Body of pancreas (tissue), 4 donors: Measurements from ENCODE around the gene ZNF35. TPM values are rescaled to one million over a fixed set of nuclear protein-coding genes. Genes with fewer than 3 reads are reported as not detected.

Experiments used
- ATAC-seq: fragments of 150-250 bp; one replicate; pipeline ENCODE4 v1.9.1; 2016
- DNase-seq, 4 donors: peaks; one replicate each; pipeline ENCODE4 v3.0.0-alpha.2; 2019
- H3K27ac ChIP-seq, 4 donors: fragments of 200-600 bp; sonication (generic); 1 replicate in 3 of 4; 2 replicates in 1 of 4; pipeline versions ENCODE4 v1.5.1 to v1.6.1; 2016 to 2019; ENCODE audit warnings: mild to moderate bottlenecking in 1 of 4, mixed read lengths in 1 of 4, moderate library complexity in 1 of 4
- H3K27me3 ChIP-seq, 2 donors: fragments of 200-600 bp; sonication (generic); one replicate each; pipeline ENCODE4 v1.6.0; 2016; ENCODE audit warnings: mild to moderate bottlenecking in 1 of 2
- H3K36me3 ChIP-seq, 2 donors: fragments of 200-600 bp; sonication (generic); replicated peaks in 1 of 2; 2 replicates each; pipeline ENCODE4 v1.5.1; 2016; ENCODE audit warnings: low read depth in 2 of 2; ENCODE audit not compliant: insufficient read depth in 1 of 2
- H3K4me1 ChIP-seq: fragments of 200-600 bp; sonication (generic); one replicate; pipeline ENCODE4 v1.6.0; 2016
- H3K4me3 ChIP-seq, 2 donors: fragments of 200-600 bp; sonication (generic); 1 replicate in 1 of 2; 2 replicates in 1 of 2; pipeline ENCODE4 v1.5.1; 2016 to 2019
- H3K9me3 ChIP-seq, 3 donors: fragments of 200-600 bp; sonication (generic); 1 replicate in 2 of 3; 2 replicates in 1 of 3; pipeline ENCODE4 v1.5.1; 2016
- POLR2A ChIP-seq, 3 donors: fragments of 450-650 bp; IDR thresholded peaks; one replicate each; pipeline ENCODE4 v1.6.1; 2016; ENCODE audit warnings: antibody characterized with exemption in 3 of 3, mild to moderate bottlenecking in 2 of 3
- whole genome bisulfite sequencing, 2 donors: methylation state at CpG; one replicate each; pipeline ENCODE4 v1.1.5; 2017; 5-methylcytosine and 5-hydroxymethylcytosine counted together
- intact Hi-C: fragments of 100-400 bp; cut with DNase I; formaldehyde crosslinking; loops from one replicate; pipeline ENCODE4 v1.15.1; 2023
- total RNA-seq, 2 donors: library from RNA; depleted of rRNA; stranded (reverse); fragments of >200 nt; gene quantifications; one replicate each; pipeline ENCODE4 v1.1.0, GENCODE V29; 2016
- TF ChIP-seq, protein P1 (sequence below), 7 experiments: fragments of 450-650 bp in 4 of 7; fragments of 200-600 bp in 3 of 7; sonication (generic) in 3 of 7; IDR thresholded peaks; one replicate each; pipeline ENCODE4 v1.5.1; 2016 to 2019; ENCODE audit warnings: antibody characterized with exemption in 7 of 7

The ZNF35 gene
- total RNA-seq: 1 to 10 TPM; 3.1 to 7.9 TPM

DNA sequence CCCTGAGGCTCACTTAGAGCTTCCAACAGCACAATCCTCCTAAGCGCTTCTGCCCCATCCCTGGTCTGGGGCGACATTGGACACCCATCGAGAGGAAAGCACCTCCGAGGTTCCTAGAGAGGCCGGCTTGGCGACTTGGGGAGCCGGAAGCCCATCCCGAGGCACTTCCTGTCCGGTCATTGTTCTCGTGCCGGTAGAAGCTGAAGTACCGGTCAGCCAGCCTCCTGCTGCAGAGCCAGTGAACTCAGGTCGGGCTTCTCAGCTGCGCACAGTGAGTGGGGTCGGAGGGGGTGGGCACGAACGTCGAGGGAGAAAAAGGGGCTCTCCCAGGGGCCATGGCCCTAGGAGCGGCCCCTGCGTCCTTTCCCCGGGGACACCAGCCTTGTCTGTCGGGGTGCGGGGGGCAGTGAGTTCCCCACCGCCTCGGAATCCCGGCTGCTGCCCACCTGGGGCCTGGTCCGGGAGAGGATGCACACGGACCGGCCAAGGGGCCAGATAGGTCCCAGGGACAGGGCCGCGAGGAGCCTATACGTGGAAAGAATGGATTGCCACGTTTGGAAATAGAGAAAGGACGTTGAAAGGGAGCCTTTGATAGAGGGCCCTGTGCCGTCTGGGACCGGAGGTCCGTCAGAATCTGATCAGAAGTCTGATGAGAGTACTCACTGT lies at the start of gene ZNF35:
TSS of gene ZNF35 (plus strand) at position 169 of the 666 bp plus-strand sequence. CDS start 2,336 bp downstream, outside the sequence.
- Histone ChIP-seq H3K4me1 (peaks cover 6% of the 10 kb centered on the region), H3K27me3 (no peaks in the 10 kb centered on the region), H3K9me3 (peaks cover 0 to 1% (median 0%) of the 10 kb centered on the region in 3 donors), H3K27ac (peak within 1 kb of the TSS in 3 of 4 donors; percentile 41 to 61 (median 55)), H3K4me3 (peak within 1 kb of the TSS; percentile 72 to 78), H3K36me3 (peaks cover 0 to 7% of the 10 kb centered on the region in 2 donors)
- intact Hi-C loops: no loop called here
- peak; percentile 72 to 81 (median 74) for DNase-seq
- ATAC-seq: peak; percentile 95
- WGBS, 2 donors: 0 to 1% methylated on average over 26 to 36 of the region's 37 CpGs
- TF ChIP-seq POLR2A (IDR thresholded peaks at IDR 0.05): peak in 2 of 3 donors; percentile 46 to 58
- TF ChIP-seq, protein P1, sequence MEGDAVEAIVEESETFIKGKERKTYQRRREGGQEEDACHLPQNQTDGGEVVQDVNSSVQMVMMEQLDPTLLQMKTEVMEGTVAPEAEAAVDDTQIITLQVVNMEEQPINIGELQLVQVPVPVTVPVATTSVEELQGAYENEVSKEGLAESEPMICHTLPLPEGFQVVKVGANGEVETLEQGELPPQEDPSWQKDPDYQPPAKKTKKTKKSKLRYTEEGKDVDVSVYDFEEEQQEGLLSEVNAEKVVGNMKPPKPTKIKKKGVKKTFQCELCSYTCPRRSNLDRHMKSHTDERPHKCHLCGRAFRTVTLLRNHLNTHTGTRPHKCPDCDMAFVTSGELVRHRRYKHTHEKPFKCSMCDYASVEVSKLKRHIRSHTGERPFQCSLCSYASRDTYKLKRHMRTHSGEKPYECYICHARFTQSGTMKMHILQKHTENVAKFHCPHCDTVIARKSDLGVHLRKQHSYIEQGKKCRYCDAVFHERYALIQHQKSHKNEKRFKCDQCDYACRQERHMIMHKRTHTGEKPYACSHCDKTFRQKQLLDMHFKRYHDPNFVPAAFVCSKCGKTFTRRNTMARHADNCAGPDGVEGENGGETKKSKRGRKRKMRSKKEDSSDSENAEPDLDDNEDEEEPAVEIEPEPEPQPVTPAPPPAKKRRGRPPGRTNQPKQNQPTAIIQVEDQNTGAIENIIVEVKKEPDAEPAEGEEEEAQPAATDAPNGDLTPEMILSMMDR (IDR thresholded peaks at IDR 0.05): no peak

DNA sequence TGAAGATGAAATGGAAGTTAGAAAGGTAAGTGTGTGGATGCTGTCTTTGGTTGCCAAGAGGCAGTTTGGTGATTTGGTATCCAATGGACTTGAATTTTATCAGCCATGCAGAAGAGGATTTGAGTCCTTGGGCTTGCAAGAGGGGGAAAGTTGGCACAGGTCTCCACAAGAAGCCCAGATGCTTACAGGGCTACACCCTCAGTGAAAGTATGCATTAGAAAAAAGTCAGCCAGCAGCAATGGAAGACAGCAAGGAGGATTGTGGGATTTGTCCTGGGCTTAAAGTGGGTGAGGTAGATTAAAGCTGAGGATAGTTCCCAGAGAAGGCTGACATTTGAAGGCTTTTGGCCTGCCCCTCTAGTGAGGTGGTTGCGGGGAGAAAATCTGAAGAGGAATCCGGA lies 46.8 kb upstream of the ZNF35 start:
- intact Hi-C loops: no loop called here
- DNase-seq: no peak
- Histone ChIP-seq H3K4me1 (no peaks in the 10 kb centered on the region), H3K9me3 (no peaks in the 10 kb centered on the region), H3K4me3 (no peak overlapping the region), H3K27ac (no peak overlapping the region), H3K27me3 (no peaks in the 10 kb centered on the region), H3K36me3 (no peaks in the 10 kb centered on the region)
- no peak for ATAC-seq
- 93 to 100% methylated on average over 2 of the region's 2 CpGs for WGBS, 2 donors
- no peak for TF ChIP-seq POLR2A (IDR thresholded peaks at IDR 0.05)
- TF ChIP-seq, protein P1 (IDR thresholded peaks at IDR 0.05): no peak

- intact Hi-C loops: no loop called here
- Histone ChIP-seq H3K4me3 (no peak overlapping the region), H3K36me3 (no peaks in the 10 kb centered on the region), H3K9me3 (no peaks in the 10 kb centered on the region), H3K27ac (no peak overlapping the region), H3K4me1 (no peaks in the 10 kb centered on the region), H3K27me3 (no peaks in the 10 kb centered on the region)
- DNase-seq (no peak), ATAC-seq (no peak)
- TF ChIP-seq POLR2A (IDR thresholded peaks at IDR 0.05): no peak
- TF ChIP-seq, protein P1 (IDR thresholded peaks at IDR 0.05): no peak
These were observed 35.9 kb upstream of the ZNF35 start for GRCh38 chr3:44612678-44613077.

DNA sequence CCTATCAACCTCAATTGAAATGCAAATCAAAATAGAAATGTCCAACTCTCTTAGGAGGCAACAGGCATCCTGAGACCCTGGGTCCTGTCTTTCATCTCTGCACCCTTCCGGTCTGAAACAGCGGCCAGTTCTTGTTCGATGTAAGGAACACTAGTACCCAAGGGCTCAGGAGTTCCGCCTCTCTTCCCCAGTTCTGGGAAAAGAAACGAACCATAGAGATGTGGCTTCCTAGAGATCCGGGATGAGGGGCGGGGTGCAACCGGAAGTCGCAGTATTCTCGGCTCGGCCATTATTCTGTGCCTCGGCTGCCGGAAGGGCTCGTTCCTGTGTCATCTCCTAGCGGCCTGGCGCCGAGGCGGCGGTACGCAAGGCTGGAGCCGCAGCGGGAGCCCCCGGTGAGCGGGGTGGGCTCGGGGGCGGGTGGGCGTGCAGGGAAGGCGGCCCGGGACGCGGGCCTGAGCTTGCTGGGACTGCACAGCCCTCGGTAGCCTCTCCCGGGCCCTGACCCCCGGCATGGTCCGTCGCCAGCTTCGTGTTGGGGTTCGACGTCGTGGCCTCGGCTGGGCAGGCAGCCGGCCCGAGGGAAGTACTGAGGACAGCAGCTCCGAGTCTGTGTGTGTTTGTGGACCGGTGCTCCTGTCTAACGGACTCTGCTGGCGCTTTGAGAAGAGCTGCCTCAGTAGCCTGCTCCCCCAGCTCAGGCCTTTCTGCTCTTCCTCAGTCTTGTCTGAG lies 23.6 kb upstream of the ZNF35 start, which contains the start of gene ZNF197:
TSS of gene ZNF197 (plus strand) at position 288 of the 732 bp plus-strand sequence. CDS start 4,119 bp downstream, outside the sequence.
- H3K27me3 ChIP-seq: no peaks in the 10 kb centered on the region
- TF ChIP-seq, protein P1 (IDR thresholded peaks at IDR 0.05): peak in 4 of 7 experiments; percentile 15 to 49 (median 22)
- peak; percentile 20 to 60 (median 55) for TF ChIP-seq POLR2A (IDR thresholded peaks at IDR 0.05)
- H3K9me3 ChIP-seq: no peaks in the 10 kb centered on the region
- peaks cover 12% of the 10 kb centered on the region for H3K4me1 ChIP-seq
- no peaks in the 10 kb centered on the region for H3K36me3 ChIP-seq
- H3K4me3 ChIP-seq: peak within 1 kb of the TSS; percentile 78 to 91
- H3K27ac ChIP-seq: peak within 1 kb of the TSS; percentile 68 to 88 (median 72)
- WGBS, 2 donors: 0 to 2% methylated on average over 10 to 47 of the region's 47 CpGs
- intact Hi-C loops: no loop called here
- peak; percentile 97 for ATAC-seq
- DNase-seq: peak; percentile 84 to 91 (median 88)
